Hematopoietic multipotent progenitor cell treated with erythropoietin and hydrocortisone succinate and interleukin-3 and kit ligand, for 6 days (in vitro differentiated cells): Measurements from ENCODE around the gene RBM33.

ENCODE experiments used
- DNase-seq: peaks from one replicate; pipeline ENCODE4 v3.0.0-alpha.2; 2015

Gene RBM33

DNA sequence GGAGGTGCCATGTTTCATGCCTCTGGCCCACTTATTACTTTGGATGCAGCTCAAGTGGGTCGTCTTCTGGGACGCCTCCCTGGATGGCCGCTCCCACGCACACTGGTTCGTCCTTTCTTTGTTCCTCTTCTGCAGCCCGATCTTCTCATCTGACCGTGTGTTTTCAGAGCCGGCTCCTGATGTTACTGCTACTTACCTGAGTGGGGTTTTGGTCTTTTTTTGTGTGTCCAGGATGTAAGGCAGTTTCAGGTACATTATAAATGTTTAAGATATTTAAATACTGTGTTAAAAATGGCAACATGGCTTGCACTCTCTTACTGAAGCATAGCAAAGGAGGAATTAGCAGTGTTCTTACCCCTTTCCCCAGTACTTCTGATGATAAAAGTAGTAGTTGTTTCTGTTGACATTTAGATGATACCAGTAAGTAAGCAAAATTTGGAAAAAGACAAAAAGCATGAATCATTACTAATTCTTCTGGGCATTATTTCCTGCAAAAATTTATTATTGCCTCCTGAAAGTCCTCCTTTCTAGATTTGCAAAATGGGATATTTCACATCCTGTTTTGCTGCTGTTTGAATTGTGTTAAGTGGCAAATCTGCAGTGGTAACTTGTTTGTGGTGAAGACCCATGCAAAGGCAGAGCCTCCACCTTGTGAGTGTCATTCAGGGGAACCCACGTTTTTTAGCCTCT lies 108.4 kb downstream of the RBM33 start:
- DNase-seq = no peak

DNA sequence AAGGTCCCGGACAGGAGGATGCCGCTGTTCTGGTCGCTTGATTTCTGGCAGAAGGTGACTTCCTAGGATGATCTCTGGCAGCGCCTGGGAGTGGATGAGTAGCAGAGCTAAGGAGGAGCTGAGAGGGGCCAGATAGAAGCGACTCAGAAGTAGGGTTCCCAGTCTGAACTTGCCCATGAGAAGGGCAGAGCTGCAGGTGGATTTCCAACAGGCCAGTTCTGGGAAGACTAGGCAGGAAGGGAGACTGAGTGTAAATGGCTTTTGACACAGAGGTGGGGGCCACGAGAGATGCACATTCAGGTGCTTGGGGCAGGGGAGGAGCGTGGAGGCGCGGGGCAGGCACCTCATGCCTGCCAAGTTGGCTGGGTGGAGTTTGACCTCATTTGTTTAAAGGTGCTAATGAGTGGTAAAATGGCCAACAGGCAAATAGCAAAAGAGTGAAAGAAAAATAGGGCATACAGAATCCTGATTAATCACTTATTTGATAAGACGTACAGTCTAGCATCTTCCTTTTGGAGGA lies 109.0 kb downstream of the RBM33 start:
- no peak for DNase-seq

GRCh38 chr7:155754165-155754564 lies 109.7 kb downstream of the RBM33 start:
- no peak for DNase-seq

DNA sequence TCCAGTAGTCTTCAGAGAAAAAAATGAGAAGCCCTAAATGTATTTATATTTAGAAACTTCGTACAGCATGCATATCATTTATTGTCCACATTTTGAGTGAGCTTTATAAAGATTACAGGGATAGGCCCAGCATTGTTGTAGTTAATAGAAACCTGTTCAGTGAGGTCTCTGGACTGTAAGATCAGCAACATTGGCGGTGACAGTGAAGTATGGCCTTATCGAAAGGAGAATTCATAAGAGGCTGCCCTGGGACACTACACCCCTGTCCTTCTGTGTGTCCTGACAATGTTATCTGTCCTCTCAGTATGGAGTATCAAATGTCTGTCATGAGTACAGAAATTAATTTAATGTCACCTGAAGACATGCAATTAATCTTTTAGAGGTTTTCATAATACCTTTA lies 110.6 kb downstream of the RBM33 start:
- peak; percentile 24 for DNase-seq

GRCh38 chr7:155756322-155756721 lies 111.9 kb downstream of the RBM33 start:
- DNase-seq = no peak

GRCh38 chr7:155758348-155758747 lies 113.9 kb downstream of the RBM33 start:
- DNase-seq = no peak

DNA sequence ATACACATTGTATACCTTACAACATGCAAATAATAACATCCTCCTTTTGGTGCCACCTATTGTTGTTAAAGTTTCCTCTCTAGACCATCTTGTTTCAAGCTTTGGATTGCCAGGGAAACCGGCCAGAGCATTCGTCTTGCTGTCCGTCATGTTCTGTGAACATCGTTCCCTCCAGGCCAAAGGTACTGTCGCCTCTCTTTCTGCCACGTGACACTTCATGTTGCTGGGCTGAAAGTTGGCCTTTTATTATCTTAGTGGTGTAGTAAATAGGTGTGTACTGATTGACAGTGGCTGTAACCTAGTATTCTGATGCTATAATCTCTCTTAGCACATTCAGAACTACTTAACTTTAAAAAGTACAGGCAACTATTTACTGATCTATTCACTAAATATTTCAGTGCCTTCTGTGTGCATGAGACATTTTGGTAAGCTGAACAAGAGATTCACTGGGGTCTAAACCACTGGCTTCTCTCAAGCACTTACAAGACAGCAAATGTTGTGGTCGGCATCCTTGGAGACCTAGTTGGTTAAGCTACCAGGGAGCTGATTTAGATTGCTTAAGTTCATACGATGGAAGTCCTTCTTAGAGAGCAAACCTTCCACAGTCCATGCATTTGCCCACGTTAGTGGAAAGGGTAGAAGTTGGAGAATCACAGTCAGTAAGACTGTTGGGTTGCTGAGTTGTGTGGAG lies 115.4 kb downstream of the RBM33 start:
- no peak for DNase-seq

GRCh38 chr7:155761162-155761561 lies 116.7 kb downstream of the RBM33 start:
- peak; percentile 58 for DNase-seq

DNA sequence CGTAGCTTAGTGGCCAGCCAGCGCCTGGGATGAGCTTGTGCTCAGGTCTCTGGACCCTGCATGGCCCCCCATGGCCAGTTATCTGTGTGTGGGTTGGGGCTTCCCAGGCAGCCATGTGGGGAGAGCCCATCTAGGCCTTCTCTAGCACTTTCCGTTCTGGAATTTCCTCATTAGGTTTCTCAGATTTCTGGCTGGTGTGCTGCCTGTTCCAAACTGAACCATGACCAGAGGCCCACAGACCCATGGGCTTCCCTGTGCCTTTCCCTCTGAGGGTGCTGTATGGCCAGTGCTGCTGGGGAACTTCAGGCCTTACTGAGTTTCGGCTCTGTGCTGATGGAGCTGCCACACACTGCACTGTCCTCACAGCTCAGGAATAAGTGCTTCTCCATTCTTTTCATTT lies 117.6 kb downstream of the RBM33 start:
- DNase-seq = no peak

DNA sequence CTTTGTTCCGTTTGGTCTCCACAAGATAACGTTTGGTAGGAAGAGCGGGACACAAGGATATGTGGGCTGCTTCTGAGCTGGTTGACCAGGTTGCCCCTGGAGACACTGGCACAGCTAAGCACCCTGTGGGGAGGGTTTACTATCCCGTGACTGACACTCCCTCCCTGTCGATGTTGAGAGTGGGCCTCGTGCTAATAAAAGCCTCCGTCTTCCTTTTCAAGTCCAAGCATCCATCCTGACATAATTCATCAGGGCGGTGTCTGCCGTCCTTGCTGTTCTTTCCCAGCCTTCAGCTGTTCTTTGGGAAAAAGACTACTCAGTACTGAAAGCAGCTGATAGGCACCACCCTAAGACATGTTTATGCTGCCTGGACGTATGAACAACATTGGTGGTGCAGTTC lies 118.2 kb downstream of the RBM33 start:
- no peak for DNase-seq

DNA sequence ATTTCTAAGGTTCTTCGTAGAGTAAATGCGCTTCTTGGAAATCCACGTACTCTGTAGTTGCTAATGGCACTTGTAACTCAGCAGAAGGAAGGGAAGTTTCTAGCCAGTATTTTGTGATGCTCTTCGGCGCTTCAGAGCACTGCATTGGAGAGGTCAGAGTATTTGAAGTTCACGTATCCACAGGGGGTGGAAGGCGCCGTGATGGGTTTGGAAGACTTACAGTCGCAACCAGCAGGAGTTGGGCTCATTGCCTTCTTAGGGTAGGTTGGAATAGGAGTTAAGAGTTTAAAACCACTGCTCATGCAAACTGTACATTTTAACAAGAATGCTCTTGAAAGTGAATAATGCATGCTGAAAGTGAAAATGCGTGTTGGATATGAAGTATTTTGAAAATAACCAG lies 118.7 kb downstream of the RBM33 start:
- no peak for DNase-seq

DNA sequence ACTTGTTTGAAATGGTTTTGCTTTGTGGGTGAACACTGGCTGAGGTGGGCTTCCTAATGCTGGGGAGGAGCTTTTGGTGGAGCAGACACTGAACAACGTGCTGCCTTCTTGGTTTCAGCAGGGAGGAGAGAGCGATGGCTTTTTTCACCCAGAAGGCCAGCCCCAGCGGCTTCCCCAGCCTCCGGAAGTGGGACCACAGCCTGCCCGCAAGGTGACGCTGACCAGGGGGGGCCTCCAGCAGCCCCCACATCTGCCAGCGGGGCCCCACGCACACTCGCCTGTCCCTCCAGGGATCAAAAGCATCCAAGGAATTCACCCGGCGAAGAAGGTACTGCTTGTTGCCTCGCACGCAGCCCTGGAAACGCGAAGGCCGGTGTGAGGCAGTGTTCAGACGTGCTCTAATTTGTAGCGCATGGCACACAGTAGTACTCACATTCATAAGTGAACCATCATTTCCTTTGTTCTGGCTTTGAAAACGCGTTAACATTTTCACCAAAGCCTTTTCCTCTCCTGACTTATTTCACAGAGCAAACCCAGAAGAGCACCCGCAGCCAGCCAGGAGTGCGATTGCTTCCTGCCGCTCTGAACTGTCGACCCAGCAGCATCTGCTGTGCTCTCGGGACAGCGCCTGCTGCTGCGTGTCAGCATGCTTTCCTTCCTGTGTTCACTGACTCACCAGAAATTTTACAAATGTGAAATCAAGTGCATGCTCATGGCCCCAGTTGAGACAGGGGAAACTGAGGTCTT lies 119.4 kb downstream of the RBM33 start:
- peak; percentile 40 for DNase-seq

DNA sequence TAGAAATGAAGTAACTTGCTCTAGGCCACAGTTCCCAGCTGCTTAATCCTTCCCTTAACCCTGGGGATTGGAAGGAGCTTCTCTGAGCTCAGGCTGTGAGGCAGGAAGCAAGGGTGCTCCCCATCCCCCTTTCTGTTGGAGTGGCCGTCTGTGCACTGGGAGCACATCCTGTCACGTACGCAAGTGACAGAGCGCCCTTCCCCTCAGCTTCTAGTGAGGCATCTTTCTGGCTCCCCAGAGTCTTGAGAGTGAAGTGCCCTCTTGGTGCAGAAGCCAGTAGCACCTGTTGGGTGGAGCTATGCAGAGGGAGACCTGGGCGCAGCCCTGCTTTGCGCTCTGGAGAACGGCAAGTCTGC lies 120.0 kb downstream of the RBM33 start:
- DNase-seq = no peak

DNA sequence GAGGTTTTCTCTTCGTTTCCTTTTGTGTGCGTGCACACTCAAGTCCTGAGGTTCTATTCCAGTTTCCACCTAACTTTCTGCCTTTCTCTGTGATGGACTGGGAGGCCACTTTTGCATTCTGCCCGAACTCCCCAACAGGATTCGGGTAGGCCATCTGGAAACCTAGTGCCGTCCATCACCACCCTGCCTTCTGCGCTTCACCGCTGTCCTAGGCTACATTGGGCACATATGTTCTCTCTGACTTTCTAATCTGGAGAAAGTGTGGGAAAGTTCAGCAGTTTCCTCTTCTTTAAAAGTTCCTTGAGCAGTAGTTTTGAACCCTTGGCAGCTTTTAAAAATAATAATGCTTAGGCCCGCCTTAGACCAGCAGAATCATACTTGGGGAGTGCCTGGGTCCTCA lies 121.0 kb downstream of the RBM33 start:
- no peak for DNase-seq

GRCh38 chr7:155766386-155766785 lies 121.9 kb downstream of the RBM33 start:
- no peak for DNase-seq

DNA sequence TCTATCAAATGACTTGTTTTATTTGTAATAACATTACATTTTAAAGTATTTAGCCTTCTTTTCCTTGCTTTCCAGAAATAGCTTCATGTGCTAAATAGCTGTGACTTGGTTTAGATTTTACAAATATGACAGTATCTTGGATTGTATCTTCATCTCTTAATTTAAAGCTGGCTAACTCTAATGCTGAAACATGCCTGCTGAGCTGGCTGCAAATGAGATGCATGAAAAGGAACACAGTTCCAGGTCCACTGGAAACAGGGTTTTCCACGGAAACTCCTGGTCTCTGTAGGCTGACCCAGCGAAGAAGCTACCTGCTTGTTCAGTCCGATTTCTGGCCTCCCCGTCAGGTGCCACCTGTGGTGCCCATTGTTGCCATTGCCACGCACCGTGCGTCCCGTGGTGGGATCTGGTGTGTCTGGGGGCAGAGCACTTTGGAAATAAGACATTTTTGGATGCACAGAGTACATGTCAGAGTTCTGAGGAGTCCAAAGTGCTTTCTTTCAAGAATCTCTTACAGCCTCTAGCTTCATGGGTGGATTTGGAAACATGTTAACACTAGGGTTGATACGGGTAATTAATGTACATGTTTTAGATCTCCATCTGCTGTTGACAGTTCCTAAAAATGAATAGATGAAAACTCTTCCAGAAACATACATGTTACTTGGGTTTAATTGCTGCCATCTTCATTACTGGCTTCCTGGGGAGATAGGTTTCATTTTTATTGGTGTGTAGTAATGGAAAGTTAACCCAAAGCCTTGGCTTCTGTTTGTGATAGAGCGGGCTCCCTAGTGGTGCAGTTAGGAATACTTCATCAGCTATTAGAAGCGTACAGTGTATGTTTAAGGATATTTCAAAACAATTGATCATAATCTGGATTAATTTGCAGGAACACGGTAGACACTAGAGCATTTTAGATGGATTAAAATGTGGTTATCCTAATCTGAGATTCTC lies 122.8 kb downstream of the RBM33 start:
- no peak for DNase-seq

DNA sequence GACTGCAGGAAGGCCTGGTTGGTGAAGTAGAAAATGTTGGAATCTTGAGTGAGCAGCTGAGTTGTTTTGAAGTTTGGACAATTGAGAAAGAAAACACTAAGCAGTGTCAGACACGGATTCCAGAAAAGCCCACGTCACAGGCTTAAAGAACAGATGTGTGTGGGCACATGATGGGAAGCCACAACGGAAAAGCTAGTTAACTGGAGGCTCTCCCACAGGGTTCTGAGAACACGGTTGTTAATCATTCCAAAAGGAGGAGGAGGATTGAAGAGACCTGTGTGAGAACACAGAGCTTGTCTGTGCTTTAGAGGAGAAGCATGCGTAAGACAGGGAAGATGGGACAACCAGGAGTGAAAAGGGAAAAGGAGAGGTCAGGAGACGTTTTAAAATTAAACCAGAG lies 125.2 kb downstream of the RBM33 start:
- DNase-seq = no peak

- no peak for DNase-seq
These were observed 125.8 kb downstream of the RBM33 start for GRCh38 chr7:155770241-155770640.

GRCh38 chr7:155773531-155773930 lies 129.1 kb downstream of the RBM33 start:
- no peak for DNase-seq

- DNase-seq = no peak
These were observed 130.5 kb downstream of the RBM33 start for GRCh38 chr7:155774947-155775346.

DNA sequence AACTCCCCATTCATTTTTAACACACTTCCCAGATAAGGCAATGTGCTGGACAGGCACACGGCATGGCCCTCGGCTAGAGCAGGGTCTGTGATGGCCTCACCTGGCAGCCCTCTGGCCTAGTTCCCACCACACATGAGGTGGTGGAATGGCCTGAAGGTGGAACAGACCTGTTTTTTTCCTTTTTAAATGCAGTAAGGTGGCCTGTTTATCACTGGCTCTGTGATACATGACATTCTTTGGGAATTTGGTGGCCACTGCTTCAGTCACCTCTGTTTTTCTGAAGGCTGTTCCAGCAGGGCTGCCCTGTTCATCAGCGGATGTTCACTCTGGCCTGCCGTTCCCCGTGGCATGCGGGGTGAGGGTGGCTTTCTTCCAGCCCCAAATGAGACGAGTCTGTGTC lies 131.2 kb downstream of the RBM33 start:
- no peak for DNase-seq

DNA sequence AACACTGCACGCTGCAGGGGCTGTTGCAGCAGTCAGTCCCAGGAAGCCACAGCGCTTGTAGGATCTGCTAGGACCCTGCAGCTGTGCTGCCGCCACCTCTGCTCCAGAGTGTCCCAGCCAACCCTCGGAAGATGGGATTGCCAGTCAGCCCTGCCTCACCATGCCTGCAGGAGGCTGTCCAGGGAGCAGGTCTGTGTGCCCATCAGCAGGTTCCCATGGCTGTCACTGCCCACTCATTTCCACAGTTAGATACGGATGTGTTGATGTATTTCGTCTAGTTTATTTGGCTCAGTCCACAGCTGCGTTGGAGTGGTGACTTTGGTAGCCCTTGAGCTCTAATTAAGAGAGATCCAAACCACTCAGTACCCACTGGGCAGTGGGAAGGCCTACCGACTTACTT lies 132.1 kb downstream of the RBM33 start:
- no peak for DNase-seq

DNA sequence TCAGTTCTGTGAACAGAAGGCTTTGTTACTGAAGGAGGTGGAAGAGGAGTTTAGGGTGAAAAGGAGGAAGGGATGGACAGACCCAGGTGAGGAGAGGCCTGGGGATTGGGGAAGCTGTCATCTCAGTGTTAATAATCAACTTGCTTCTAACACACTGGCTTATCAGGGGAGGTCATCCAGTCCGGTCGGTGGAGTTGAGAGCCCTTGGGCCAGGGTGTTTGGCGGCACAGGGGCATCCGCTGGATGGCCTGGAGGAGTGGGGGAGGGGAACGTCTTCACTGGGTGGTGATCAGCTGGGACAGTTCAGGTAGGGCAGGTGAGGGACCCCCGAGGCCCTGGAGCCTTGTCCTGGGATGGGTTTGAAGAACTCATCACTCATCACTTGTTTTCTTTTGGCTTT lies 133.9 kb downstream of the RBM33 start:
- no peak for DNase-seq
